ENCODE results near the gene DTD2. TPM values are rescaled to one million over a fixed set of nuclear protein-coding genes. Genes with fewer than 3 reads are reported as not detected.

Gene DTD2
- total and polyA plus RNA-seq, 2 donors (not counting 1 experiment from before 2014, with no cell fraction given) = 11.9 to 14.1 TPM

GRCh38 chr14:31476131-31476866 is 19.0 kb upstream of the DTD2 start:
- DNase-seq (no peak), ATAC-seq (ENCODE audit: low read depth) (no peak)
- H2AFZ ChIP-seq (ENCODE audit: insufficient read depth, low read depth, low read length, poor library complexity, severe bottlenecking) = no peak overlapping the region
- H3K4me2 ChIP-seq (replicated peaks; ENCODE audit: low read depth, low read length, poor library complexity, severe bottlenecking) = no peak overlapping the region
- no peak overlapping the region for H3K4me3 ChIP-seq (ENCODE audit: control extremely low read depth in 1 of 5, extremely low read depth in 1 of 5, insufficient read depth in 1 of 5, low read depth in 2 of 5, low read length in 4 of 5)
- POLR2A ChIA-PET = no interaction called here
- Mint-ChIP-seq H3K27me3 (peaks cover 9% of the 10 kb centered on the region), H3K4me1 (no peaks in the 10 kb centered on the region), H3K27ac (no peak overlapping the region), H3K9me3 (ENCODE audit: insufficient read depth) (no peaks in the 10 kb centered on the region), H3K4me3 (no peak overlapping the region)
- peaks cover 0 to 3% (median 0%) of the 10 kb centered on the region in 4 experiments for H3K27me3 ChIP-seq (replicated peaks in 1 of 4; ENCODE audit: control extremely low read depth in 1 of 4, control insufficient read depth in 3 of 4, insufficient read depth in 4 of 4, low read length in 3 of 4)
- H3K9me3 ChIP-seq (ENCODE audit: control extremely low read depth in 1 of 3, control insufficient read depth in 2 of 3, insufficient read depth in 1 of 3, low read length in 2 of 3) = no peaks in the 10 kb centered on the region
- CTCF ChIA-PET = no interaction called here
- TF ChIP-seq CTCF (IDR thresholded peaks at IDR 0.05) (peak; percentile 13), EZH2 (IDR thresholded peaks at IDR 0.05; ENCODE audit: borderline replicate concordance, insufficient read depth, low read depth, low read length, poor library complexity, severe bottlenecking) (no peak)
- H3K79me2 ChIP-seq (ENCODE audit: control insufficient read depth, insufficient read depth, low read length) = no peaks in the 10 kb centered on the region
- no peaks in the 10 kb centered on the region for H3K4me1 ChIP-seq (ENCODE audit: control insufficient read depth in 2 of 2, insufficient read depth in 2 of 2, low read length in 2 of 2)
- H3K9ac ChIP-seq (ENCODE audit: low read length) = no peak overlapping the region
- intact Hi-C loops (cut with micrococcal nuclease) = no loop called here
- 75% methylated on average over 2 of the region's 4 CpGs for WGBS (ENCODE audit: insufficient coverage)
- H3K27ac ChIP-seq (ENCODE audit: low read length in 2 of 2) = no peak overlapping the region
- H4K20me1 ChIP-seq (ENCODE audit: control insufficient read depth, insufficient read depth, low read length, poor library complexity, severe bottlenecking) = no peaks in the 10 kb centered on the region
- H3K36me3 ChIP-seq (replicated peaks in 1 of 2; ENCODE audit: control extremely low read depth in 1 of 2, control insufficient read depth in 1 of 2, extremely low read depth in 1 of 2, insufficient read depth in 2 of 2, low read length in 1 of 2) = no peaks in the 10 kb centered on the region

GRCh38 chr14:31466554-31466953 is 9.2 kb upstream of the DTD2 start:
- WGBS (ENCODE audit: insufficient coverage) = 97% methylated on average over 6 of the region's 6 CpGs
- DNase-seq (no peak), ATAC-seq (ENCODE audit: low read depth) (no peak)
- H2AFZ ChIP-seq (ENCODE audit: insufficient read depth, low read depth, low read length, poor library complexity, severe bottlenecking) = no peak overlapping the region
- no peaks in the 10 kb centered on the region for H3K9me3 ChIP-seq (ENCODE audit: control extremely low read depth in 1 of 3, control insufficient read depth in 2 of 3, insufficient read depth in 1 of 3, low read length in 2 of 3)
- CTCF ChIA-PET = no interaction called here
- H3K27ac ChIP-seq (ENCODE audit: low read length in 2 of 2) = no peak overlapping the region
- no peaks in the 10 kb centered on the region for H4K20me1 ChIP-seq (ENCODE audit: control insufficient read depth, insufficient read depth, low read length, poor library complexity, severe bottlenecking)
- H3K4me3 ChIP-seq (ENCODE audit: control extremely low read depth in 1 of 5, extremely low read depth in 1 of 5, insufficient read depth in 1 of 5, low read depth in 2 of 5, low read length in 4 of 5) = no peak overlapping the region
- H3K4me2 ChIP-seq (replicated peaks; ENCODE audit: low read depth, low read length, poor library complexity, severe bottlenecking) = no peak overlapping the region
- Mint-ChIP-seq H3K4me3 (no peak overlapping the region), H3K9me3 (ENCODE audit: insufficient read depth) (no peaks in the 10 kb centered on the region), H3K4me1 (peaks cover 5% of the 10 kb centered on the region), H3K27ac (no peak overlapping the region), H3K27me3 (no peaks in the 10 kb centered on the region)
- no peaks in the 10 kb centered on the region for H3K79me2 ChIP-seq (ENCODE audit: control insufficient read depth, insufficient read depth, low read length)
- no peak overlapping the region for H3K9ac ChIP-seq (ENCODE audit: low read length)
- no peaks in the 10 kb centered on the region for H3K36me3 ChIP-seq (replicated peaks in 1 of 2; ENCODE audit: control extremely low read depth in 1 of 2, control insufficient read depth in 1 of 2, extremely low read depth in 1 of 2, insufficient read depth in 2 of 2, low read length in 1 of 2)
- TF ChIP-seq CTCF (IDR thresholded peaks at IDR 0.05) (no peak), EZH2 (IDR thresholded peaks at IDR 0.05; ENCODE audit: borderline replicate concordance, insufficient read depth, low read depth, low read length, poor library complexity, severe bottlenecking) (no peak)
- H3K27me3 ChIP-seq (replicated peaks in 1 of 4; ENCODE audit: control extremely low read depth in 1 of 4, control insufficient read depth in 3 of 4, insufficient read depth in 4 of 4, low read length in 3 of 4) = no peaks in the 10 kb centered on the region
- H3K4me1 ChIP-seq (ENCODE audit: control insufficient read depth in 2 of 2, insufficient read depth in 2 of 2, low read length in 2 of 2) = peaks cover 5% of the 10 kb centered on the region in 2 donors
- intact Hi-C loops (cut with micrococcal nuclease) = no loop called here
- POLR2A ChIA-PET = no interaction called here

Data from B cell (primary cell).